ENCODE results near the gene CDK2AP2.

- no peak for TF ChIP-seq CTCF (IDR thresholded peaks at IDR 0.05; ENCODE audit: low read length)
- no peak for TF ChIP-seq EZH2 (IDR thresholded peaks at IDR 0.05; ENCODE audit: borderline replicate concordance, low read length)
Measured at GRCh38 chr11:67504950-67505581, 2.9 kb downstream of the CDK2AP2 start, which contains the start of gene PITPNM1.
